Measurements from ENCODE around the gene IFIH1.

Gene IFIH1

GRCh38 chr2:162244541-162245031 is 73.9 kb downstream of the IFIH1 start:
- POLR2A ChIA-PET = no interaction called here
- DNase-seq (ENCODE audit: extremely low spot score) = no peak
- no peak for TF ChIP-seq CTCF (IDR thresholded peaks at IDR 0.05; ENCODE audit: control extremely low read depth, extremely low read depth, low read depth, missing control alignments)
- CTCF ChIA-PET = no interaction called here

- TF ChIP-seq CTCF (IDR thresholded peaks at IDR 0.05; ENCODE audit: control extremely low read depth, extremely low read depth, low read depth, missing control alignments) = no peak
- no peak for DNase-seq (ENCODE audit: extremely low spot score)
- POLR2A ChIA-PET = no interaction called here
- CTCF ChIA-PET = interaction anchor here (6.8 kb wide), 1 partner anchor 23 kb away, joined by 58 read pairs; no protein-coding TSS in a partner anchor
Observed at GRCh38 chr2:162243715-162244114, 74.8 kb downstream of the IFIH1 start.

GRCh38 chr2:162243294-162243693 is 75.2 kb downstream of the IFIH1 start, which contains the start of gene FAP:
TSS of gene FAP (minus strand) at chr2:162243445. CDS start at chr2:162243327, 118 bp downstream.
- ChIA-PET POLR2A (no interaction called here), CTCF (interaction anchor here (3.4 to 6.8 kb wide), 2 partner anchors 9 to 23 kb away, joined by 11 to 58 read pairs; no protein-coding TSS in a partner anchor)
- no peak for DNase-seq (ENCODE audit: extremely low spot score)
- TF ChIP-seq CTCF (IDR thresholded peaks at IDR 0.05; ENCODE audit: control extremely low read depth, extremely low read depth, low read depth, missing control alignments) = no peak

GRCh38 chr2:162242586-162243280 is 75.8 kb downstream of the IFIH1 start:
- ChIA-PET CTCF (interaction anchor here (0.9 to 6.8 kb wide), 6 partner anchors 10 to 55 kb away, joined by 3 to 58 read pairs (median 6); no protein-coding TSS in a partner anchor), POLR2A (no interaction called here)
- no peak for TF ChIP-seq CTCF (IDR thresholded peaks at IDR 0.05; ENCODE audit: control extremely low read depth, extremely low read depth, low read depth, missing control alignments)
- DNase-seq (ENCODE audit: extremely low spot score) = no peak

- CTCF ChIA-PET = interaction anchor here (0.9 to 6.8 kb wide), 7 partner anchors 9 to 56 kb away, joined by 3 to 58 read pairs (median 5); no protein-coding TSS in a partner anchor
Observed at GRCh38 chr2:162241571-162241970, 76.9 kb downstream of the IFIH1 start.

More at GRCh38 chr2:162241571-162241970, 76.9 kb downstream of the IFIH1 start:
- POLR2A ChIA-PET = no interaction called here
- TF ChIP-seq CTCF (IDR thresholded peaks at IDR 0.05; ENCODE audit: control extremely low read depth, extremely low read depth, low read depth, missing control alignments) = no peak
- no peak for DNase-seq (ENCODE audit: extremely low spot score)
